Stimulated activated CD4-positive, alpha-beta T cell treated with anti-CD3 and anti-CD28 coated beads, TNF-alpha, amount 100 ng/mL, for 4 hours (primary cell): ENCODE measurements around the gene YIF1A.
A peak's percentile ranks its signal among the peaks of the same experiment; 100 is the strongest.
"Not testable (repeated sequence)": the region's sequence is repeated elsewhere in the genome, so short reads cannot be mapped to it uniquely, and the experiment has no call there.

Source experiments
- DNase-seq, 3 experiments: peaks; one replicate each; pipeline ENCODE4 v3.0.0-alpha.2; 2020; ENCODE audit warnings: low read depth in 3 of 3

The YIF1A gene

DNA sequence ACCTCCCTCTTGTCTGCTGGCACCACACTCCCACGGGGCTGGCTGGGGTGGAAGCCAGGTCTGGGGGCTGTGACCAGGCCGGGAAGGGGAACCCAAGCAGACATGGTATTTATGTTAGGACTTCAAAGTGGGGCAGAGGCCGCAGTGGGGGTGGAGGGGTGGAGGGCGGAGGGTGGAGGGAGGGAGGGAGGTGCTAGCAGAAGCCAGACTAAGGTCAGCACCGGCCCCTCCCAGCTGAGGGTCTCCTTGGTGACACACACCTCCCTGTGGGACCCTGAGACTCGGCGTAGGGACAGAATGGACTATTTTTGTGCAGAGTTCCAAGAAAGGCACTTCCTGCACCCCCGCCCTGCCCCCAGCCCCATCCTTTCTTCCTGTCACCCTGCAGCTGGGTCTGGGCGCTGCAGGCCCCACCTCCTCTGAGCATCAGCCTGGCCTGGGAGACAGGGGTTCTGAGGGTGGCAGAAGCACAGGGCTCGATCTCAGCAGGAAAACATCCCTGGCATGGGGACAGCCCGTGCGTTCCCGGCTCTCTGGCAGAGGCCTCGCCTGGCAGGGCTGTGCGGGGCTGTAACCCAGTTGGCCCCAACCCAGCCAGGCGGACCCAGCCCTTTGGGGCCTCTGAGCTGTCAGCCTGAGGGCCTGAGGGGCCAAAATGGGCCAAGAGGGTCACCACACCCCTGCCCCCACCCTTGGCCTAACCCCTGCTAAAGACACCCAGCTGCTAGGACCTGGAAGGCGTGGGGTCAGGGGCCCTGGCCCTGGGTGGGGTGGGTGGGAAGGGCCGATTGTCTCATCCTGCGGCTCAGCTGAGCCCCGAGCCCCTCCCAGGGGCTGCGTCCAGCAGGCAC lies 37.5 kb upstream of the YIF1A start:
- no peak for DNase-seq

GRCh38 chr11:66325263-66325671 lies 36.3 kb upstream of the YIF1A start:
- DNase-seq = no peak

- DNase-seq = no peak
Measured at GRCh38 chr11:66324664-66325063, 35.7 kb upstream of the YIF1A start.

DNA sequence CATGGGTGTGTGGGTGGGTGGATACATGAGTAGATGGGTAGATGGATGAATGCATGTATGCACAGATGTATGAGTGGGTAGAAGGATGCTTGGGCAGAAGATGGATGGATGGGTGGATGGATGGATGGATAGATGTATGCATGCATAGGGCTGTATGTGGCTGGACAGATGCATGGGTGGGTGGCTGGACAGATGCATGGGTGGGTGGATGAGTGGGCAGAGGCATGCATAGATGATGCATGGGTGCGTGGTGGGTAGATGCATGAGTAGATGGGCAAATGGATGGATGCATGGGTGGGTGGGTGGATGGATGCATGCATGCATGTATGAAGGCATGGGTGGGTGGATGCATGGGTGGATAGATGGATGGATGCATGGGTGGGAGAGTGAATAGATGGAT lies 34.7 kb upstream of the YIF1A start:
- no peak for DNase-seq

- no peak for DNase-seq
Measured at GRCh38 chr11:66322732-66323427, 33.9 kb upstream of the YIF1A start.

DNA sequence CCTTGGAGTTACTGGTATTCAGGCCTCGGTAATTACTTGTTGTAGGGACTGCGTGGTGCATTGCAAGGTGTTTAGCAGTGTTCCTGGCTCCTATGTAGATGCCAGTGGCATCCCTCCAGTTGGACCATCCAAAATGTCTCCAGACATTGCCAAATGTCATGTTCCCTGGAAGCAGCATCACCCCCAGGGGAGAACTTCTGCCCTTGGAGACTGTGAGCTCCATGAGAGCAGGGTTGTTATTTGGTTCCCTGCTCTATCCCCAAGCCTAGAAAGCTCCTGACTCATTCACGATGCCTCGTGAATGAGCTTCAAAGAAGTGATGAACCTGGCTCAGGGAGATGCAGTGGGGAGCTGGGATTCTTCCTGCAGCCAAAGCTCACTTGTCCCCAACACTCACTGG lies 32.7 kb upstream of the YIF1A start:
- no peak for DNase-seq

DNA sequence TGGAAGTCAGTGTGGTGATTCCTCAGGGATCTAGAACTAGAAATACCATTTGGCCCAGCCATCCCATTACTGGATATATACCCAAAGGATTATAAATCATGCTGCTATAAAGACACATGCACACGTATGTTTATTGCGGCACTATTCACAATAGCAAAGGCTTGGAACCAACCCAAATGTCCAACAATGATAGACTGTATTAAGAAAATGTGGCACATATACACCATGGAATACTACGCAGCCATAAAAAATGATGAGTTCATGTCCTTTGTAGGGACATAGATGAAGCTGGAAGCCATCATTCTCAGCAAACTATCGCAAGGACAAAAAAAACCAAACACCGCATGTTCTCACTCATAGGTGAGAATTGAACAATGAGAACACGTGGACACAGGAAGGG lies 31.8 kb upstream of the YIF1A start:
- DNase-seq = not testable (repeated sequence)

DNA sequence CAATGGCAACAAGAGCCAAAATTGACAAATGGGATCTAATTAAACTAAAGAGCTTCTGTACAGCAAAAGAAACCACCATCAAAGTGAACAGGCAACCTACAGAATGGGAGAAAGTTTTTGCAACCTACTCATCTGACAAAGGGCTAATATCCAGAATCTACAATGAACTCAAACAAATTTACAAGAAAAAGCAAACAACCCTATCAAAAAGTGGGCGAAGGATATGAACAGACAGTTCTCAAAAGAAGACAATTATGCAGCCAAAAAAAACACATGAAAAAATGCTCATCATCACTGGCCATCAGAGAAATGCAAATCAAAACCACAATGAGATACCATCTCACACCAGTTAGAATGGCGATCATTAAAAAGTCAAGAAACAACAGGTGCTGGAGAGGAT lies 31.3 kb upstream of the YIF1A start:
- DNase-seq = not testable (repeated sequence)

DNA sequence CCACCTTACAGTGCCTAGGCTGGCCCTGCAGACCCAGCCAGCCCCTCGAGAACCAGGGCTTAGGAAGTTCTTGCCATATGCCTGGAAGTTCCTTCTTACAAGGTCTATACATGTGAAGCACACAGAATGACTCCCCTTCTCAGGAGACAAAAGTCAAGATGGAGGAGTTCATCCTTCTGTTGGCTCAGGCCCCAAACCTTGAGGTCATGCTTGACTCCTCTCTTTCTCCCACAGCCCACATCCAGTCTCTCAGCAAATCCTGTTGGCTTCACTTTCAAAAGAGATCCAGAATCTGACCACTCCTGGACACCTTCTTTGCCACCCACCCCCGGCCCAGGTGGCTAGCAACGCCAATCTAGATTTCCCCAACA lies 29.6 kb upstream of the YIF1A start:
- DNase-seq = no peak

GRCh38 chr11:66317723-66318599 lies 29.0 kb upstream of the YIF1A start:
- no peak for DNase-seq

DNA sequence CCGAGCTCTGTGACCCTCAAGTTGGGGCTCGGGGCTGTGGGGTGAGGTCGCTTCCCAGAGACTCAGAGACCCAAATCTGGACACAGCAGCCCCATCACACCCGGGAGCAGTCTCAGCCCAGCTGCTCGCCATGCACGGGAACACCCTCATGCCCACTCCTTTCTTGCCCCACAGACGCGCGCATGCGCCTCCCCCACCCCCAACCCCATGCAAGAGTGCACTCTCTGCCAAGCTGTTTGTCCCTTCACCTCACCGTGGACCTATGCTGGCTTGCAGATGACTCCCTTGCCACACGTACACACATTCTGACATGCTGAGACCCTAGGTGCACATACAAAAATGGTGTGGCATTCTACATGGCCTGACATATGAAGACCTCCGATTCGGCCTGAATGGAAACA lies 28.4 kb upstream of the YIF1A start:
- DNase-seq = no peak

GRCh38 chr11:66316849-66317251 lies 27.9 kb upstream of the YIF1A start, which contains the start of gene CD248:
CD248 (minus strand) TSS chr11:66317044; CDS start chr11:66317027, 17 bp downstream.
- no peak for DNase-seq

DNA sequence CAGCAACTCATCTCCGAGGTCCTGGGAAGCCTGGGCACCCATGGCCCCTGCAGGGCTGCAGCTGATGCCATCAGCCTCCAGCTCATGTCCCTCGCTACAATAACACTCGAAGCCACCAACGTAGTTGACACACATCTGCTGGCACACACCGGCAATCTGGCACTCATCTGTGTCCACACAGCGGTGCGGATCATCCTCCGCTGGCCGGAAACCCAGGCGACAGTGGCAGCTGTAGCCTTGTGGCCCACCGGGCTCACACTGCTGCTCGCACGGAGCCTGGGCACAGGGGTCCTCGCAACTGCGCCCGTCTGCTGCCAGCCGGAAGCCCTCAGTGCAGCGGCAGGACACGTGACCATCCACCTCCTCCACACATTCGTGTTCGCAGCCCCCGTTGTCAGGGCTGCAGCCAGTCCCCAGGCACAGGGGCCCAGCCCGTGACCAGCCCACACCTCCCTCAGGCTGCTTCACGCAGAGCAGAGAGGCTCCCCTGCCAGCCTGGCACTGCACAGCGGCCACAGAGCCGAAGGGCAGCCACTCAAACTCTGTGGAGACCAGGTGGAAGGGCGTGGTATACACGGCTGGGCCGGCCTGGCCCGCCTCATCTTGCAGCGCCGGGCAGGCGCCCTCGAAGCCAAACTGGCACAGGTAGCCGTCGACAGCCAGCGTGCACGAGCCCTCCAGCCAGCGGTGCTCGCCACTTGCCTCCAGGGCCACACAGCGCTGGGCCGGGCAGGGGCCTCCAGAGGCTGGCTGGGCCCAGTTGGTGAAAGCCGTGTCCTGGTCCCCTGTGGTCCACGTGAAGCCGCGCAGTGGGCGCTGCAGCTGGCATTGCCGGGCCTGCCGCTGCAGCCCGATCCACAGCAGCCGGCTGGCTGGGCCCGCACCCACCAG lies 27.2 kb upstream of the YIF1A start:
- DNase-seq = no peak

DNA sequence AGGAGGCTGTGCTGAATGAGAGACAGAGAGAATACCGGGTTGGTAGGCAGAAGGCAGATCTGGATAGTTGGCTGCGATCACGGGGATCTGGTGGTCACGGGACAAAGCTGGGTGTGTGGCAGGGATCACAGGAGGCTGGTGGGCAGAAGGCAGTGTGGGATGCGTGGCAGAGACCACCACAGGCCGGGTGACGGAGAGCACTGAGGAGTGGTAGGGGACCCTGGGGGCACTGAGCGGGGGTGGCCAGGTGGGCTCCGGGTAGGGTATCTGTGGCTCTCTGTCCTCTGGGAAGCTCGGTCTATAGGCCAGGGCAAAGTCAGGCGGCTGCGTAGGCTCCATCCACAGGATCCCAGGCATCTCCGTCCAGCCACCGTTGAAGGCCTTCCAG lies 26.5 kb upstream of the YIF1A start:
- DNase-seq = no peak

DNA sequence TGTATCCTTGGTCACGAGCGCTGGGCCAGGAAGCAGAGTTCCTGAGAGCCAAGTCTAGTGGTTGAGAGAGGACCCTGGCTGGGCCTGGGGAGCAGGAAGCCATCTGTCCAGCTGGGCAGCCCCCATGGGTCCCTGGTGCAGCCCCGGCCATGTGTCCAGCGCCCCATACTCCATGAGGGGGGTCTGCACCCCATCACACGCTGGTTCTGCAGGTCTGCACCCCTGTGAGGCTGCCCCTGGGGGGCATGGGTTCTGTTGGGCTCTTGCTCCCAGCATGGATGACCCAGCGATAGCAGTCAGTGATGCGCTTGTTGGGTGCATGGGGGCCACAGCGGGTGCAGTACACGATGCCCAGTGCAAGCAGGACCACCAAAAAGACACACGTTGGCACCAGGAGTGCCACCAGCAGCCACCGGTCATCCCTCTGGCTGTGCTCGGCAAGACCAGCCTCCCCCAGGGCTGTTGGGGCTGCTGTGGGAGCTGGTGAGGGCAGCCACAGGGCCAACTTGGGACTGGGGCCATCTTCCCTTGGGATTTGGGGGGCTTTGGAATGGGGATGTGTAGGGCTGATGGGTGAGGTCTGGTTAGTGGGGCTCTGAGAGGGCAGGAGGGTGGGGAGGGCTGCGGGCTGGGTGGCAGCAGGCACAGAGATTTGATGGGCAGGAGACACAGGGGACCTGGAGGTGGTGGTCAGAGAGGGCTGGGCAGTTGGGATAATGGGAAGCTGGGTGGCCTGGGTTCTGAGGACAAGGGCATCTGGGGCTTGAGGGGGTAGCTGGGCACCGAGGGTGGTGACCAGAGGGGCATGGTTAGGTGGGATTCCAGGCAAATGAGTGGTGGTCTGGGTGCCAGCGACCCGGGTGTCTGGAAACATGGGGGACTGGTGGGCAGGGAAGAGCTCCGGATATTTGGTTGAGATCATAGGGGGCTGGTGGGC lies 25.9 kb upstream of the YIF1A start:
- DNase-seq = no peak

- DNase-seq = no peak
Measured at GRCh38 chr11:66314186-66314501, 25.2 kb upstream of the YIF1A start.

DNA sequence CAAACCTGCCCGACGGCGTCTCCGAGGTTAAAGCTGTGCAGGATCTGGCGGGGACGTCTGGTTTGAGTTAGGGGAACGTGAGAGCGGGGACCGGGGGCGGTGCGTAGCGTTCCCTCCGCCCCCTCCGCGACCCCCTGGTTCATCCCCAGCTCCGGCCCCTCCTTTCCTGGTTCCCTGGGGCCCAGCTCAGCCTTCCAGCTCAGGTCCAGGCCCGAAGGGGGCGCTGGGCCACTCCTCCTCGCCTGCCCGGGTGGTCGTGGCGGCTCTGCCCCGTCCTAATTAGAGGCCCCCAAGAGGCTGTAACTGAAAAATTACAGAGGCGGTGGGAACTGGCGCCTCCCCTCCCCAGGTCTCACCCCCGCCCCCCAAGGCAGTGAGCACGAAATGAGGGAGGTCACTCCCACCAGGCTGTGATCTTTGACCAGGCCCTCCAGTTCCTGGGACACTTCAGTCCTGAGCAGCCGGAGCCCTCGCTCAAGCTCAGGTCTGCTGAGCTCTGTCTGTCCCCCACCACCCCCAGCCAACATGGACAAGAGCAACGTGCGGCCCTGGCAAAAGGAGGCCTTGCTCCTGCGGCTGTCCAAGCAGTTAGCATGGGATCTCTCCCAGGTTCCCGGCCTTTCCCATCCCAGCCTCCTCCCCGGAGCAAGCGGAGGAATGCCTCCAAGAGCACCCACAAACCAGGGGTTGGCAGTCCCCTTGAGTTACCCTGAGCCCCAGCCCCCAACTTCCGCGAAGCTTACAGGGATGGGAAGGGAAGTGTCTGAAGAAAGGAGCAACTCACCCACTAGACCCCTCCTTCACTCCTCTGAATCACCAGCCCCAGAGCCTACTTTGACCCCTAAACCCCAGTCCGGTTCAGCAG lies 24.6 kb upstream of the YIF1A start:
- no peak for DNase-seq

DNA sequence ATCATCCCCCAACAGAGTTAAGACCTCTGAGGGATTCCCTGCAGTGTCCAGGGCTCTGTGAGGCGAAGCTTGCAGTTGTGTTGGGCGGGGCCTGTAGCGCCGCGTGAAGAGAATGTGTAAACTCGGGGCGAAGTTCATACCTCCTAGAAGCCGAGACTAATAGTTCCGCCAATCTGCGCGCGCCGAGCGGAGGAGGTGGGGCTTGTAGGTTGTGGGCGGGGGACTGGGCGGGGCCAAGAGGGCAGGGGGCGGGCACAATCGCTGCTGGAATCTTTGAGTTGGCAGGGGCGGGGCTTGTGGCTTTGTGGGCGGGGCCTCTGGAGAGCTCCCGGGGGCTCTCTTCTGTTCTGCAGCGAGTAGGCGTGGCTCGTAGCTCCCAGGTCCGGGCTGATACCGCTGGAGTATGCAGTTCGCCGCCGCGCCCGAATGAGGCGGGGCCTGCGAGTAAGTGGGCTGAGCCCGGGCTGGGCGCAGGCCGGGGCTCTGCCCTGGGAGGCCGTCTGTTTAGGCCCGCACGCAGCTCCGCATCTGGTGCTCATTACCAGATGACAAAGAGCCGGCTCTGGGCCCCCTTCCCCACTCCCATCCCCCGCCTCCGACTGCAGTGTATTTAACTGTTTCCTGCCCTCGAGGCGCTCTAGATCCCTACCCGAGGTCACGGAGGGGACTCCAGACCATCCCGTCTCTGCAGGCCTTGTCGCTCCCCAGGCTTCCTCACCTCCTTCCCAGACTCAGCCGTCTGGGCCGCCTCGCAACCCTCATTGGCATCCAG lies 23.8 kb upstream of the YIF1A start:
- DNase-seq = peak; percentile 93 to 98 (median 97)
